B cell (primary cell): ENCODE data around the gene OCSTAMP. TPM values are rescaled to one million over a fixed set of nuclear protein-coding genes. Genes with fewer than 3 reads are reported as not detected.

ENCODE experiments used
- ATAC-seq: fragments of 200-7000 bp; cut with Tn5 transposase; one replicate; pipeline ENCODE4 v1.10.0; 2021; ENCODE audit warnings: low read depth, mild to moderate bottlenecking, moderate number of reproducible peaks, moderate library complexity
- CTCF ChIA-PET: fragments of 350-600 bp; sonication (Branson Sonifier 250); formaldehyde crosslinking; loops from one replicate; lab custom pipeline; 2021; ENCODE audit warnings: antibody characterized with exemption, inconsistent platforms; lab: Charles Lee
- POLR2A ChIA-PET: fragments of 350-600 bp; sonication (Branson Sonifier 250); formaldehyde crosslinking; loops from one replicate; lab custom pipeline; 2021; ENCODE audit warnings: antibody characterized with exemption; lab: Charles Lee
- DNase-seq: peaks from one replicate; pipeline ENCODE4 v3.0.0; 2013
- H2AFZ ChIP-seq: 2 replicates; pipeline ENCODE4 v1.6.1; 2012; ENCODE audit warnings: mild to moderate bottlenecking, low read depth, low read length; ENCODE audit not compliant: insufficient read depth, poor library complexity, severe bottlenecking
- H3K27ac ChIP-seq, 2 donors: 1 replicate in 1 of 2; 2 replicates in 1 of 2; pipeline ENCODE4 v1.5.1; 2012 to 2013; ENCODE audit warnings: low read length in 2 of 2, mild to moderate bottlenecking in 2 of 2, moderate library complexity in 1 of 2
- H3K27me3 ChIP-seq, 4 experiments: fragments of 200-600 bp in 1 of 4; sonication (generic) in 1 of 4; replicated peaks in 1 of 4; 1 replicate in 2 of 4; 2 replicates in 2 of 4; pipeline versions ENCODE4 v1.6.1 to v1.7.0; 2013 to 2016; ENCODE audit warnings: low read length in 3 of 4, mild to moderate bottlenecking in 2 of 4, mixed read lengths in 1 of 4, moderate library complexity in 1 of 4; ENCODE audit not compliant: insufficient read depth in 4 of 4, control insufficient read depth in 3 of 4; ENCODE audit errors: control extremely low read depth in 1 of 4
- H3K36me3 ChIP-seq, 2 experiments: replicated peaks in 1 of 2; 1 replicate in 1 of 2; 2 replicates in 1 of 2; pipeline versions ENCODE4 v1.6.1 to v1.7.1; 2013; ENCODE audit warnings: low read length in 1 of 2; ENCODE audit not compliant: insufficient read depth in 2 of 2, control insufficient read depth in 1 of 2; ENCODE audit errors: control extremely low read depth in 1 of 2, extremely low read depth in 1 of 2
- H3K4me1 ChIP-seq, 2 donors: fragments of 200-600 bp in 1 of 2; sonication (generic) in 1 of 2; 1 replicate in 1 of 2; 2 replicates in 1 of 2; pipeline versions ENCODE4 v1.5.1 to v1.6.1; 2013 to 2017; ENCODE audit warnings: low read length in 2 of 2; ENCODE audit not compliant: control insufficient read depth in 2 of 2, insufficient read depth in 2 of 2
- H3K4me2 ChIP-seq: replicated peaks from 2 replicates; pipeline ENCODE3; 2012; ENCODE audit warnings: mild to moderate bottlenecking, low read depth, low read length; ENCODE audit not compliant: poor library complexity, severe bottlenecking
- H3K4me3 ChIP-seq, 5 experiments: fragments of 200-600 bp in 1 of 5; sonication (generic) in 1 of 5; 1 replicate in 3 of 5; 2 replicates in 2 of 5; pipeline versions ENCODE4 v1.5.1 to v1.7.0; 2011 to 2016; ENCODE audit warnings: low read length in 4 of 5, mild to moderate bottlenecking in 4 of 5, low read depth in 2 of 5, control low read depth in 1 of 5, moderate library complexity in 1 of 5; ENCODE audit not compliant: insufficient read depth in 1 of 5; ENCODE audit errors: control extremely low read depth in 1 of 5, extremely low read depth in 1 of 5
- H3K79me2 ChIP-seq: fragments of 200-600 bp; sonication (generic); one replicate; pipeline ENCODE4 v1.6.0; 2016; ENCODE audit warnings: low read length; ENCODE audit not compliant: control insufficient read depth, insufficient read depth
- H3K9ac ChIP-seq: fragments of 200-600 bp; sonication (generic); 2 replicates; pipeline ENCODE4 v1.6.1; 2017; ENCODE audit warnings: mild to moderate bottlenecking, low read length, moderate library complexity
- H3K9me3 ChIP-seq, 3 donors: one replicate each; pipeline versions ENCODE4 v1.6.1 to v1.7.1; 2013; ENCODE audit warnings: low read length in 2 of 3; ENCODE audit not compliant: control insufficient read depth in 2 of 3, insufficient read depth in 1 of 3; ENCODE audit errors: control extremely low read depth in 1 of 3
- H4K20me1 ChIP-seq: 2 replicates; pipeline ENCODE4 v1.6.0; 2012; ENCODE audit warnings: mild to moderate bottlenecking, low read length; ENCODE audit not compliant: insufficient read depth, control insufficient read depth, poor library complexity, severe bottlenecking
- H3K27ac Mint-ChIP-seq: one replicate; pipeline ENCODE4 v1.8.0; 2021; ENCODE audit warnings: mixed read lengths
- H3K27me3 Mint-ChIP-seq: one replicate; pipeline ENCODE4 v1.8.0; 2021; ENCODE audit warnings: mixed read lengths
- H3K4me1 Mint-ChIP-seq: one replicate; pipeline ENCODE4 v1.8.0; 2021; ENCODE audit warnings: mixed read lengths
- H3K4me3 Mint-ChIP-seq: one replicate; pipeline ENCODE4 v1.8.0; 2021; ENCODE audit warnings: mixed read lengths
- H3K9me3 Mint-ChIP-seq: one replicate; pipeline ENCODE4 v1.8.0; 2022; ENCODE audit warnings: mixed read lengths; ENCODE audit not compliant: insufficient read depth
- CTCF ChIP-seq: fragments of 200-600 bp; IDR thresholded peaks from one replicate; pipeline ENCODE4 v1.8.0; 2022; ENCODE audit warnings: antibody characterized with exemption, mild to moderate bottlenecking
- EZH2 ChIP-seq: IDR thresholded peaks from 2 replicates; pipeline ENCODE4 v1.6.1; 2012; ENCODE audit warnings: borderline replicate concordance, low read depth, mild to moderate bottlenecking, moderate library complexity, low read length; ENCODE audit not compliant: insufficient read depth, poor library complexity, severe bottlenecking
- WGBS: methylation state at CpG from one replicate; pipeline ENCODE4 v1.1.5; 2013; ENCODE audit warnings: missing lambda C conversion rate; ENCODE audit not compliant: insufficient coverage; 5-methylcytosine and 5-hydroxymethylcytosine counted together
- intact Hi-C: fragments of 100-400 bp; cut with micrococcal nuclease; formaldehyde crosslinking; loops from one replicate; pipeline ENCODE4 v1.10.0; 2022
- polyA plus RNA-seq: library from polyadenylated mRNA; depleted of rRNA; stranded (reverse); fragments of >200 nt; gene quantifications from 2 replicates; pipeline ENCODE4 v1.2.3, GENCODE V29; 2012
- total RNA-seq, 2 donors: library from RNA; stranded (reverse); fragments of 120-200 nt in 1 of 2; gene quantifications; 1 replicate in 1 of 2; 2 replicates in 1 of 2; pipeline versions ENCODE4 v1.2.3 to v1.2.4, GENCODE V29; 2013 to 2022

The OCSTAMP gene
- total and polyA plus RNA-seq, 2 donors (not counting 1 experiment from before 2014, with no cell fraction given): not detected

GRCh38 chr20:46573234-46573633 lies 22.8 kb upstream of the OCSTAMP start:
- Histone ChIP-seq H3K4me3 (no peak overlapping the region), H3K4me1 (peaks cover 0 to 10% of the 10 kb centered on the region in 2 donors), H4K20me1 (no peaks in the 10 kb centered on the region), H3K27me3 (peaks cover 0 to 15% (median 1%) of the 10 kb centered on the region in 4 experiments), H3K79me2 (no peaks in the 10 kb centered on the region), H3K4me2 (no peak overlapping the region), H3K27ac (no peak overlapping the region), H3K36me3 (no peaks in the 10 kb centered on the region), H3K9ac (no peak overlapping the region), H3K9me3 (no peaks in the 10 kb centered on the region), H2AFZ (no peak overlapping the region)
- H3K27ac Mint-ChIP-seq: no peak overlapping the region
- intact Hi-C loops: no loop called here
- ATAC-seq (no peak), DNase-seq (no peak)
- H3K9me3 Mint-ChIP-seq: no peaks in the 10 kb centered on the region
- WGBS: 48% methylated on average over 5 of the region's 6 CpGs
- ChIA-PET CTCF (no interaction called here), POLR2A (no interaction called here)
- H3K27me3 Mint-ChIP-seq: peaks cover 29% of the 10 kb centered on the region
- H3K4me3 Mint-ChIP-seq: no peak overlapping the region
- TF ChIP-seq EZH2 (no peak), CTCF (no peak)
- peaks cover 7% of the 10 kb centered on the region for H3K4me1 Mint-ChIP-seq

GRCh38 chr20:46572790-46573189 lies 22.3 kb upstream of the OCSTAMP start:
- Histone ChIP-seq H3K9me3 (no peaks in the 10 kb centered on the region), H2AFZ (no peak overlapping the region), H3K9ac (no peak overlapping the region), H3K79me2 (no peaks in the 10 kb centered on the region), H3K4me1 (peaks cover 0 to 10% of the 10 kb centered on the region in 2 donors), H3K27ac (no peak overlapping the region), H3K36me3 (no peaks in the 10 kb centered on the region), H3K4me3 (no peak overlapping the region), H3K27me3 (peaks cover 0 to 15% (median 1%) of the 10 kb centered on the region in 4 experiments), H3K4me2 (no peak overlapping the region), H4K20me1 (no peaks in the 10 kb centered on the region)
- ATAC-seq (no peak), DNase-seq (no peak)
- H3K27ac Mint-ChIP-seq: no peak overlapping the region
- no peak overlapping the region for H3K4me3 Mint-ChIP-seq
- 100% methylated on average over 1 of the region's 3 CpGs for WGBS
- ChIA-PET POLR2A (no interaction called here), CTCF (no interaction called here)
- H3K4me1 Mint-ChIP-seq: peaks cover 7% of the 10 kb centered on the region
- TF ChIP-seq CTCF (no peak), EZH2 (no peak)
- intact Hi-C loops: no loop called here
- H3K9me3 Mint-ChIP-seq: no peaks in the 10 kb centered on the region
- H3K27me3 Mint-ChIP-seq: peaks cover 29% of the 10 kb centered on the region
